ENCODE data around the gene FBXL2.
"Not testable (repeated sequence)": the region's sequence is repeated elsewhere in the genome, so short reads cannot be mapped to it uniquely, and the experiment has no call there.

The FBXL2 gene

DNA sequence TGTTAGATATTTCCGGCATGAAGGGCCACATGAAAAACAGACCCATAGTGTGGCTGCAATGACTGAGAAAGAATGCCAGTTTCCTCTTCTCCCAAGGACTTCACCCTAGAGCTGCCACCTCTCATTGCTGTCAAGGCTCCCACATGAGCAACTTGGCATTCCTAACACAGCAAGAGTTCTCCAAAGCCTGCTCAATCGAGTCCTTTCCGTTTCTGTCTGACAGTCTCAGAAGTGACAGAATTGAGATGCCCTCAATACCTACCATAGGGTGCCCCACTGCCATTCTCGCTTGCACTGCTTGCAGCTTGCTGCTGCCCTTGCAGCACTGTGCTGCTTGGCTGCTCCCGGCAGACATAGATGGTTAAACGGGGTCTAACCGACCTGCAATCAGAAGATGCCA is 118.7 kb downstream of the FBXL2 start:
- TF ChIP-seq, protein P1, sequence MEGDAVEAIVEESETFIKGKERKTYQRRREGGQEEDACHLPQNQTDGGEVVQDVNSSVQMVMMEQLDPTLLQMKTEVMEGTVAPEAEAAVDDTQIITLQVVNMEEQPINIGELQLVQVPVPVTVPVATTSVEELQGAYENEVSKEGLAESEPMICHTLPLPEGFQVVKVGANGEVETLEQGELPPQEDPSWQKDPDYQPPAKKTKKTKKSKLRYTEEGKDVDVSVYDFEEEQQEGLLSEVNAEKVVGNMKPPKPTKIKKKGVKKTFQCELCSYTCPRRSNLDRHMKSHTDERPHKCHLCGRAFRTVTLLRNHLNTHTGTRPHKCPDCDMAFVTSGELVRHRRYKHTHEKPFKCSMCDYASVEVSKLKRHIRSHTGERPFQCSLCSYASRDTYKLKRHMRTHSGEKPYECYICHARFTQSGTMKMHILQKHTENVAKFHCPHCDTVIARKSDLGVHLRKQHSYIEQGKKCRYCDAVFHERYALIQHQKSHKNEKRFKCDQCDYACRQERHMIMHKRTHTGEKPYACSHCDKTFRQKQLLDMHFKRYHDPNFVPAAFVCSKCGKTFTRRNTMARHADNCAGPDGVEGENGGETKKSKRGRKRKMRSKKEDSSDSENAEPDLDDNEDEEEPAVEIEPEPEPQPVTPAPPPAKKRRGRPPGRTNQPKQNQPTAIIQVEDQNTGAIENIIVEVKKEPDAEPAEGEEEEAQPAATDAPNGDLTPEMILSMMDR (conservative IDR thresholded peaks at IDR 0.05), result no peak
- no peak overlapping the region for H3K27ac ChIP-seq

DNA sequence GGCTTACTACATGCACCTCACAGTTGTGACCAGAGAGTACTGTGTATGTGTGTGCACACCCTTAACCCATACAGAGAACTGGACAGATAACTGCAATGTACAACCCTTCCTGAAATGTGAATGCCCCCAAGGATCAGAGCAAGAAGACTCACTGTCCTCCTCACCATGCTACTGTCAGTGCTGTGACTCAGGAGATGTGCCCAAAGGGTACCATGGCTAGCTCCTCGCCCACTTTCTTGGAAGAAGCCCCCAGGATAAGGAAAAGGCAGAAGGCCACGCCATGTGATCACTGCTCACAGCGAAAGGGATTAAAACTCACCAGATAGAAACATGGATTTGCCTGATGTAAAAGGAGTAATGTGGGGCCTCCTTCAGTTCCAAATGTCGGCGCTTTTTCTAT is 121.2 kb downstream of the FBXL2 start:
- no peak overlapping the region for H3K27ac ChIP-seq
- TF ChIP-seq, protein P1 (conservative IDR thresholded peaks at IDR 0.05), result no peak

DNA sequence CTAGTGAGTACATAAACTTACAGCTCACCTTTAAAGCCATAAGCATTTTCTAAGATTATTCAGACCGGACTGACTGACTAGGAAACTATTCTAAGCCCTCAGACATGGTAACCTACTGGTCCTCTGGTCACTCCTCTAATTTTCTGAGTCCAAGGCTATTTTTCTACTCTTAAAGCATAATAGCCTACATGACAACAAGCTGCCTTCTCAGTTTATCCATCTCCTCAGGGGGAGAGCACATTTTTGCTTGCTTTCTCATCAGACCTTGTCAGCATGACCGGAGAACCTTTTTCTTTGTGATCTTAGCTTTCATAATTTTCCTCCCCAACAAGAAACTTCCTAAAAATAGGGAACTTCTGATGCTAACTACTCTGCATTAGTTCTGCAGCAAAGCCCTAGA is 124.5 kb downstream of the FBXL2 start:
- H3K27ac ChIP-seq, result no peak overlapping the region
- TF ChIP-seq, protein P1 (conservative IDR thresholded peaks at IDR 0.05), result no peak

DNA sequence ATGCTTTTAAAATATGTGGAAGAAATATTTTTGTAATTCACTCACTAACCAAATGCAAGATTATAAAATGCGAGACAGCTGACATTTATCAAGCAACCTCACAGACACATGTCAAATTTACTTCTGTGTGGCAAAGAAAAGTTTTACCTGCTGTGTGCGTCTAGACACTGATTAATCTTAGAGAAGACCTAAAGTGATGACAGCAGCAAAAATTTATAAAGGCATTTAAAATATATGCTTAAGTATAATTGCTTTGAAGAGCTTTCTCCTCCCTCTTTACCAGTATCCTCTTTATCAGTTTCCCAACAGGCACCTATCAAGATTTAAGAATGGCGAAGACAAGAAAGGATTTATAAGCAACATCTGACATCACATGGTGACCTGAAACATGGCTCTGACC is 125.7 kb downstream of the FBXL2 start:
- no peak overlapping the region for H3K27ac ChIP-seq
- TF ChIP-seq, protein P1 (conservative IDR thresholded peaks at IDR 0.05), result no peak

DNA sequence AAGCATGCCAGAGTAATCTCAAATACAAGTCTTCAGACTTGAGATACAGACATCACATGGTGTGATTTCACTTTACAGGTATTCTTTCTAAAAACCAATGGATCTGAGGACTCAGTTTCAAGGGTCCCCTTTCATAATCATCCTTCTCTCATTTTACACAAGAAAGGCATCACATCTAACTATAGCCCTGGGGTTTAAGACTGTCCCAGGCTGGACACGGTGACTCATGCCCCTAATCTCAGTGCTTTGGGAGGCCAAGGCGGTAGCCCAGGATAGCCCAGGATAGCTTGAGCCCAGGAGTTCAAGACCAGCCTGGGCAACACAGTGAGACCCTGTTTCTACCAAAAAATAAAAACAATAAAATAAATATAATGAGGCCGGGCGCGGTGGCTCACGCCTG is 126.5 kb downstream of the FBXL2 start:
- TF ChIP-seq, protein P1 (conservative IDR thresholded peaks at IDR 0.05), result no peak
- no peak overlapping the region for H3K27ac ChIP-seq

DNA sequence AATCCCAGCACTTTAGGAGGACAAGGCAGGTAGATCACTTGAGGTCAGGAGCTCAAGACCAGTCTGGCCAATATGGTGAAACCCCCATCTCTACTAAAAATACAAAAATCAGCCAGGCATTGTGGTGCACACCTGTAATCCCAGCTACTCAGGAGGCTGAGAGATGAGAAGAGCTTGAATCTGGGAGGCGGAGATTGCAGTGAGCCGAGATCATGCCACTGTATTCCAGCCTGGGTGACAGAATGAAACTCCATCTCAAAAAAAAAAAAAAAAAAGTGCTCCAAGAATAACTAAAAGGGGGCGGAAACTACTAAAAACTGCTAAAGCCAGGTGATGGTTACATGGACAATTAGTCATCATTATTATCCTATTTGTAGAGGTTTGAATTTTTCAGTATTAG is 133.6 kb downstream of the FBXL2 start:
- not testable (repeated sequence) for H3K27ac ChIP-seq

DNA sequence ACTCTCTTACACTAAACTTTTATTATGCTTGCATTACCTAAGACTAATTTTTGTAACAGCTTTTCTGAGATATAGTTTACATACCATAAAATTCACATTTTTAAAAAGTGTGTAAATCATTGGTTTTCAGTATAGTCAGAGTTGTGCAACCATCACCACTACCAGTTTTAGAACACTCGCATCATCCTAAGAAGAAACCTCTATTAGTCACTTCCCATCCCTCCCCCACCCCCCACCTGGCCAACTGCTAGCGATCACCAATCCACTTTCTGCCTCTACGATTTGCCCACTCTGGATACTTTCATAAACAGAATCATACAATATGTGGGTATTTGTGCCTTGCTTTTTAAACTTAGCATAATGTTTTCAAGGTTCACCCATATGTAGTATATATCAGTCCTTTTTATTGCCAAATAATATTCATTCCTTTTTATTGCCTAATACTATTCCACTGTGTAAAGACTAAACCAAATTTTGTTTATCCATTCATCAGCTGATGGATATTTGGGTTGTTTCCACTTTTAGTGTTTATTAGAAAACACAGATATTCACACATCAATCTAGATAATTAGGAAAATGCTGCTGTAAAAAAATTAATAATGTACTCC is 139.9 kb downstream of the FBXL2 start:
- TF ChIP-seq, protein P1 (conservative IDR thresholded peaks at IDR 0.05), result no peak
- no peak overlapping the region for H3K27ac ChIP-seq

DNA sequence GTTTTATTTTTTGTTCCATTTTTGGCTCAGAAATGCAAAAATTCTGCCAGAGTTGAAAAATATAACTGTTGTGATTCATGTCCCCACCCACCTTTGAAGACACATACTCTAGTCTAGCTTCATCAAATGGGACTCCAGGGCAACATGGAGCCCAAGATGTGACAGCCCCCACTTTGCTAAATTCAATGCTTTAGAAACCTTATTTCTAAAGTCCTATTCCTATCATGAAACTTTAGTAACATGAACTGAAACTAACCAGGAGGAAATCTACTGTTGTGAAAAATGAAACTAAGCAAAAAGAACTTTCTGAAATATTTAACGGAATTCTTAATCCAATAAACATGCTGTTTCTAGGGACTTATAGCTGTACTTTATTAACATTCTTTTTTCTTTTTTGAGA is 142.7 kb downstream of the FBXL2 start:
- TF ChIP-seq, protein P1 (conservative IDR thresholded peaks at IDR 0.05), result no peak
- H3K27ac ChIP-seq, result no peak overlapping the region
